Stromal cell of bone marrow (primary cell): Measurements from ENCODE around the gene C8G.

Experiments used
- DNase-seq: peaks from one replicate; pipeline ENCODE4 v3.0.0-alpha.2; 2012; ENCODE audit warnings: low read depth

The C8G gene

GRCh38 chr9:136968333-136969127 is 23.5 kb downstream of the C8G start:
- DNase-seq: no peak

GRCh38 chr9:136969150-136969549 is 24.1 kb downstream of the C8G start:
- no peak for DNase-seq

DNA sequence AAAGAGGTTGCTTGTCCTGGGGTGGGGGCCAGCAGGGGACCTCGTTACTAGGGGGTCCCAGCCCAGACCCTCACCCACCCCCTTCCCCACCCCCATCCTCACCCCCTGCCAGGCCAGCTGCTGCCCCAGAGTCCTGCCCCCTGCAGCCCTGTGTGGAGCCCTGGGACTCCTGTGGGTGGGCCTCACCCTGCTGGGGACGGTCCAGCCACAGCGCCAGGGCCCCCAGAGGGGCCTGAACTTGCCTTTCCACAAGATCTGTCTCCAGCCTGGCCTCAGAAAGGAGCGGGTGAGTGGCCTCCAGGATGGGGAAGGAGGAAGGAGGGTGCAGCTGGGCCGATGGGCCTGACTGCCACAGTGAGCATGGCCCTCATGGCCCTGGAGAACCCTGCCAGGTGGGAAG is 24.7 kb downstream of the C8G start:
- DNase-seq: no peak

DNA sequence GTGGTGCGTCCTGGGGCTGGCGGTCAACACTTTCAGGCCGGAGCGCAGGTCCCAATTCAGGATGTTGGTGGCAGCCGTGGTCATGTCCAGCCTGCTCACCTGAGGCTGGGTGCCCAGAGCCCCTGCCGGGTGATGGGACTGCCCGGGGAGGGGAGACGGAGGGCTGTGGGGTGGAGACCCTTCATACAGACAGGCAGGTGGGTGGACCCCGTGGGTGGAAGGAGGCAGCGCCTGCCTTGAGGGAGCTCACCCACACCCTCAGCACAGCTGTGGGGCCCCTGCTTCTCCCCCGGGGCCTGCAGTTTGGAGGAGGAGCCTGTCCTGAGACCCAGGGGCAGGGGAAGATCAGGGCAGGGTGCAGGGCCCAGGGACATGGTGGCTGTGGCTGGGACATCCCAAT is 25.3 kb downstream of the C8G start:
- DNase-seq: no peak

GRCh38 chr9:136971746-136972145 is 26.7 kb downstream of the C8G start:
- no peak for DNase-seq

- no peak for DNase-seq
Observed at GRCh38 chr9:136972335-136972734, 27.3 kb downstream of the C8G start.

DNA sequence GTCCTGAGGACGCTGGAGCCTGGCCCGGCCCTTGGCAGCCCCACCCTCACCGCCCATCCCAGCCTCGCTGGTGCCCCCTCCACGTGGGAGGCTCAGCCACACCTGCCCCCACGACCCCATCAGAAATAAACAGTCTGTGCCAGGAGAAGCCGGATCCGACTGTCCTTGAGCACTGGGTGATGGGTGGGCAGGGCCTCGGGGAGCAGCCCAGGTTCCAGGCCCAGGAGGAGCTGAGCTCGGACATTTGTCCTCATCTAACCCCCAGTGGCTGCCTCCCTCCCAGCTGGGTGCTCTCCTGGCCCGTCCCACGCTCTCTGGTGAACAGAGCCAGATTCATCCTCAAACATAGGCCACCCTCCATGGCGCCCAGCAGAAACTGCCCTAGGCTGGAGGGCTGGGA is 27.7 kb downstream of the C8G start:
- no peak for DNase-seq

DNA sequence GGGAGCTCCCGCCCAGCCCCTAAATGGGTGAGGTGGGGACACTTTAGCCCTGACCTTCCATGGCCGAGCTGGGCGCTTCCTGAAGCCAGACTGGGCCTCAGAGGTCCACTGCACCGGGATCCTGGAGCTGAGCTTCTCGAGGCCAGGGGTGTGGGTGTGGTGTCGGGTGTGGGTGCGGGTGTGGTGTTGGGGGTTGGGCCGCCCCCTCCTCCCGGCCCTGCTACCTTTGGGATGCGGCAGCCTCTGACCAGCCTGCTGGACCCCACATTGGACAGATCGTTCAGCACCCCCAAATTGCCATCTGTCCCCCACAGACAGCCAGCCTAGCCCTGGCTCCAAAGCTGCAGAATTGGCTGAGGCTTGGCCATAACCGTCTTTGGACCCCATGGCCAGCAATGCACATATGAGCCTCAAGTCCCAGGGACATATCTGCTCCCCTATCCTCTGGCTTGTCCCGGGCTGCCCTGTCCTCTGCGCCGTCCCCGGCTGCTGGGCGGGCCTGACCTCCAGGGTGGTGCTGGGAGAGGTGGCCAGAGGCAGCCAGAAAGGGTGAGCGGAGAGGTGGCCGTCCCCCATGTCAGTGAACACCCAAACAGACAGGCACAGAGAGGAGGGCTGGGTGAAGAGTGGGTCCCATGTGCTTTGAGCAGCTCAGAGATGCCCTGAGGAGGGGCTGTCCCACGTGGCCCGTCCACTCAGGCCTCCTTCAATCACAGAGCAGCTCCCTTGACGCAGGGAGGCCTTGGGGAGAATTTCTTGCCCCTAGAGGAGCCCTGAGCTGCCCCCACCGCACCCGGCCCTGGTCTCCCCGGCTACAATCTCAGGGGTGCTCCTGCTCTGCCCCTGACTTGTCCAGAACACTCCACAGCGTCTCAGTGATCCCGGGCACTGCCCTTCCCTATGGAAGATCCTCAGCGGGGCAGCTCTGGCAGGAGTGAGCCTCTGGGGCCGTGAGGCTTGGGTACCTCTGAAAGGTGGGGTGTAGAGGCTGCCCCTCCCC is 28.9 kb downstream of the C8G start:
- no peak for DNase-seq

DNA sequence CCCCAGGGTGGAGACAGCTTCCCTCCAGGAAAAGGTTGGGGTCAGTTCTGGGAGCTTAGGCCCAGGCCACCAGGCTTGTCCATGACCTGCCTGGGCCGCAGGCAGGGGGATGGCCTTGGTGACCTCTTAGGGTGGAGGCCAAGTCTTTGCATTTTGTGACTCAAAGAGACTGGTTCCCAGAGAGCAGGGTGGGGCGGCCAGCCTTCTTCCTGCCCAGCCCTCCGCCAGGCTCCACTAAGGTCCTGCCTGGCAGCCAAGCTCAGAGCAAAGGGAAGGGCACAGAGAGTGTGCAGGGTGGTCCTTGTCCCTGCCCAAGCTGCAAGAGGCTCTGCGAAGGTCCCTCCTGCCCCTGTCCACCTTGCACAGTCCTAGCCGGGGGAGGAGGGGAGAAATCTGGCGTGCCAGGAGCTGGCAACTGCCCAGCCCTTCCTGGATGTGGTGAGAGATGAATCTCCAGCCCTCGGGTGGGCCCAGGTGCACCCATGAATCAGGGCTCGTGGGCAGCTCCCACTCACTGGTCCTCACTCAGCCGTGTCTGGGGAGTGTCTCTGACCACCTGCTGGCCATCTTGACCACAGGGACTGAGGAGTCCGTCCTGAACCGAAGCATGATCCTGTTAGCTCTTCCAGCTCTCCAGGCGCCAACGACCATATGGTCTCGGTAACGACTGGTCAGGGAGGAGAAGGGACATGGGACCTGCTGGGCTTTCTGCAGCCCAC is 29.9 kb downstream of the C8G start:
- no peak for DNase-seq

DNA sequence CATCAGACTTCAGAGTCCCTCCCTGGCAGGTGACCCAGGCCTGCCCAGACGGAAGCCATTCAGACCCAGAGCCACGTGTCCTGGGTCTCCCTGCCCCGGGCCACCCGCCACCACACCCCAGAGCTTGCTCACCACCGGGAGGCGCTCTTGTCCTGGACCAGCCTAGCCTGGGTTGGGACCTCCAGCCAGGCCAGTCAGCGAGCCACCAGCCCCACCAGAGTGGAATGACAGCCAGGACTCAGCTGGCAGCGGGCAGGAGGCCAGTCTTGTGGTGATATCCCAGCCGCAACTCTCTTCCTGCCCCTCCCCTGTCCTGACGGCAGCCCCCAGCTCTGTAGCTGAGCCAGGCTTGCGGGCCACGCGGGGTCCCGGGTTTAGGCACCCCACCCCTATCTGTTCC is 30.6 kb downstream of the C8G start:
- no peak for DNase-seq

DNA sequence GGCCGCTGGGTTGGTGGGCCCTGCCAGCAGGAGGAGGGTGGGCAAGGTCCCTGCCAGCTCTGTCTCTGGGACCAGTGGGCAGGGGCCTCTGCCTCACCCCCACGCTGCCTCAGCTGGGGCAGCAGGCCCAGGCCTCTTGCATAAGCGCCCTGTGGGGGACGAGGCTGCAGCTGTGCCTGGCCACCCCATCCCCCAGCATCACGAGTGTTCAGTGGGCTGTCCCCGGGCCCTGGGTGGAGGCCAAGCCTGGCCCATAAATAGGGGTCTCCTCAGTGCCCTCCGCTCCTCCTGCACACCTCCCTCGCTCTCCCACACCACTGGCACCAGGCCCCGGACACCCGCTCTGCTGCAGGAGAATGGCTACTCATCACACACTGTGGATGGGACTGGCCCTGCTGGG is 32.2 kb downstream of the C8G start, which contains the start of gene PTGDS:
Gene PTGDS, plus strand, starts transcription at position 282 of the 400 bp plus-strand sequence. Its CDS starts 75 bp downstream, at position 357.
- no peak for DNase-seq

DNA sequence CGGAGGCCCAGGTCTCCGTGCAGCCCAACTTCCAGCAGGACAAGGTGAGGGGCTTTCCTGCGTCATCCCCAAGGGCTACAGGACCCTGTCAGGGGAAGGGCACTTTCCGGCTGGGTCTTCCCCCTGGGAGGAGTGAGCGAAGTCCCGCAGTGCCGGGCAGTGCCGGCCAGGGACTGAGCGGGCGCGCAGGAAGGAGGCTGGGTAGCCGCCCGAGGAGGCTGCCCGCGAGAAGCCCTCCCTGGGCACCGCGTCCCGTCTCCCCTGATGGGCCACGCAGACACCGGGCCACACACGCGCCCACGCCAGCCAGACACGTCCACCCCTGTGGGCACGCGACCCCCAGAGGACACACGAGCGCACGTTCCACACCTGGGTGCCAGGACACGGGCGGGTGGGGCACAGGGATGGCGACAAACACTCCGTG is 32.6 kb downstream of the C8G start:
- DNase-seq: no peak

DNA sequence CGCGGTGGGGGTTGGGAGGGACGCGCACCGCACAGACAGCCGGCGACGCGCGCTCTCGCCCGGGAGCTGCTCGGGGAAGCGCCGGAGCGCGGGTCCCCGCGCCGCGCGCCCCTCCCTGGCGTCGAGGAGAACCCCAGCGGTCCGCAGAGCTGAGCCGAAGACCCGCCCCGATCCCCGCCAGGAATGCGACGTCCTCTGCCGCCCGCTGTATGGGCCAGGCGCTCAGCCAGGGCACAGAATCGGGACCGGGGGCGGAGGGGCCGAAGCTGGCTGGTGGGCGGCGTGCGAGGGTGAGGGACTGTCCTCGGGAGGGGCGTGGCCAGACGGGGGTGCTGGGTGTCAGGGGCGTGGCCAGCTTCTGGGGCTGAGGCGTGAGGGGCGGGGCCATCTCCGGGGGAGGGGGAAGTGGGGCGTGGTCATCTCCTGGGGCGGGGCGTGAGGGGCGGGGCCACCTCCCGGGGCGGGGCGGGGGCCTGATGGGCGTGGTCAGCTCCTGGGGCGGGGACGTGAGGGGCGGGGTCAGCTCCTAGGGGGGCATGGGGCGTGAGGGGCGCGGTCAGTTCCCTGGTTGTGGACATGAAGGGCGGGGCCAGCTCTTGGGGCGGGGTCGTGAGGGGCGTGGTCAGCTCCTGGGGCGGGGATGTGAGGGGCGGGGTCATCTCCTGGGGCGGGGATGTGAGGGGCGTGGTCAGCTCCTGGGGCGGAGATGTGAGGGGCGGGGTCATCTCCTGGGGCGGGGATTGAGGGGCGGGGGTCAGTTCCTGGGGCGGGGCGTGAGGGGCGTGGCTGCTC is 33.2 kb downstream of the C8G start:
- DNase-seq: no peak

DNA sequence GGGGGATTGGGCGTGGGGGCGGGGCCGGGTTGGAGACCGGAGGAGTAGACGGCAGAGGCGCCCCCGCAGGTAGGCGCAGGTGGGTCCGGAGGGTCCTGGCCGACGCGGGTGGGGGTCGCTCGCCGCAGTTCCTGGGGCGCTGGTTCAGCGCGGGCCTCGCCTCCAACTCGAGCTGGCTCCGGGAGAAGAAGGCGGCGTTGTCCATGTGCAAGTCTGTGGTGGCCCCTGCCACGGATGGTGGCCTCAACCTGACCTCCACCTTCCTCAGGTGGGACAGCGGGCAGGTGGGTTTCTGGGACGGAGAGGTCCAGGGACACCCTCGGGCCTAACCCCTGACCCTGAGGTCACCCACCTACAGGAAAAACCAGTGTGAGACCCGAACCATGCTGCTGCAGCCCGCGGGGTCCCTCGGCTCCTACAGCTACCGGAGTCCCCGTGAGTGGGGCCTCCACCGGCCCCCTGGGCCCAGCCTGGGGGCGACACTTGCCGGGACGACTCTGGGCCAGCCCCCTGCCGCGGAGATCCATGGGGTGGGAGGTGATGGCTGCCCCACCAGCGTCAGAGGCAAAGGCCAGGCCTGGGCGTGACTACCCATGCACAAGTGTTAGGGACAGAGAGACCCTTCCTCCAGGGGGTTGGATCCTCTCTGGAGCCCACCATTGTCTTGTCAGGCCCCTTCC is 34.0 kb downstream of the C8G start:
- no peak for DNase-seq

- no peak for DNase-seq
Observed at GRCh38 chr9:136979769-136980587, 34.9 kb downstream of the C8G start.

GRCh38 chr9:136980669-136981478 is 35.8 kb downstream of the C8G start:
- DNase-seq: no peak

DNA sequence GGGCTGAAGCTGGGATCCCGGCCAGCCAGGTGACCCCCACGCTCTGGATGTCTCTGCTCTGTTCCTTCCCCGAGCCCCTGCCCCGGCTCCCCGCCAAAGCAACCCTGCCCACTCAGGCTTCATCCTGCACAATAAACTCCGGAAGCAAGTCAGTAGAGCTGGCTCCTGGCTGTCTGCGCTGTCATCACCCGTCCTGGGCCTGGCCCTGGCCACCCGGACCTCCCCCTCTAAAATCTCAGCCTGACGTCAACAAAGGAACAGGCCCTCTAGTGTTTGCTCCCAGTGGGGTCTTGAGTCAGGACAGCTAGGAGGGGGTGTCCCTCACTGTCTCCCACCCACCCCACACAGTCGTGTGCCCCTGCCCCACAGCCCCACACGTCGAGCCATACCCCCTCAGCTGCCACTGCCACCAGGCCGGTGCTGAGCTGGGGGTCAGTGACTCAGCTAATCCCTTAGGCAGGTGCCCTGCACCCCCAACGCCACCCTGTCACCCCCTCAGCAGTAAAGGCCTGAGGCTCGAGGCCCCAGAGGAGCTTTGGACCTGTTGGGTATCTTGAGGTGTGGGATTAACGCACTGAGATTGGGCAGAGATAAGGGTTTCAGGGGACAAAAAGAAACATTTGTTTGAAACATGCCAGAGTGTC is 36.7 kb downstream of the C8G start:
- no peak for DNase-seq

- no peak for DNase-seq
Observed at GRCh38 chr9:136982232-136983051, 37.4 kb downstream of the C8G start, which contains the start of gene LCNL1. Gene LCNL1, plus strand, starts transcription at chr9:136982993. Its CDS starts 594 bp downstream, at chr9:136983587.
